Measurements from ENCODE around the gene PTTG1IP2. TPM values are rescaled to one million over a fixed set of nuclear protein-coding genes. Genes with fewer than 3 reads are reported as not detected.

PTTG1IP2 gene
- polyA plus RNA-seq, 2 of the 4 experiments (the other 2 are of a cell fraction) = not detected

DNA sequence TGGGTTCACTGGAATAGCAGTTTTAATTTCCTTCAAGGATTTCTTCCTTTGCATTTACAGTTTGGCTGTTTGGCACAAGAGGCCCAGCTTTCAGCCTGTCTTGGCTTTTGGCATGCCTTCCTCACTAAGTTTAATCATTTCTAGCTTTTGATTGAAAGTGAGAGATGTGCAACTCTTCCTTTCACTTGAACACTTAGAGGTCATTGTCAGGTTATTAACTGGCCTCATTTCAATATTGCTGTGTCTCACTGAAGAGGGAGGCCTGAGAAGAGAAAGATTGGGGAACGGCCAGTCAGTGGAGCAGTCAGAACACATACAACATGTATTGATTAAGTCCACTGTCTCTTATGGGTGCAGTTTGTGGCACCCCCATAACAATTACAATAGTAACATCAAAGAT is 33.9 kb downstream of the PTTG1IP2 start:
- Histone ChIP-seq H3K4me3 (no peak overlapping the region), H3K27ac (no peak overlapping the region), H3K9me3 (no peaks in the 10 kb centered on the region), H3K4me2 (no peak overlapping the region), H3K4me1 (no peaks in the 10 kb centered on the region)
- WGBS (ENCODE audit: missing lambda C conversion rate) = 11% methylated on average over 1 of the region's 1 CpG
- CTCF ChIA-PET = no interaction called here
- no peak for TF ChIP-seq HOXA7 (CRISPR knock-in tag; IDR thresholded peaks at IDR 0.05)
- no peak for TF ChIP-seq NR3C1 (IDR thresholded peaks at IDR 0.05)
- TF ChIP-seq, protein P1, sequence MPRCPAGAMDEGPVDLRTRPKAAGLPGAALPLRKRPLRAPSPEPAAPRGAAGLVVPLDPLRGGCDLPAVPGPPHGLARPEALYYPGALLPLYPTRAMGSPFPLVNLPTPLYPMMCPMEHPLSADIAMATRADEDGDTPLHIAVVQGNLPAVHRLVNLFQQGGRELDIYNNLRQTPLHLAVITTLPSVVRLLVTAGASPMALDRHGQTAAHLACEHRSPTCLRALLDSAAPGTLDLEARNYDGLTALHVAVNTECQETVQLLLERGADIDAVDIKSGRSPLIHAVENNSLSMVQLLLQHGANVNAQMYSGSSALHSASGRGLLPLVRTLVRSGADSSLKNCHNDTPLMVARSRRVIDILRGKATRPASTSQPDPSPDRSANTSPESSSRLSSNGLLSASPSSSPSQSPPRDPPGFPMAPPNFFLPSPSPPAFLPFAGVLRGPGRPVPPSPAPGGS (IDR thresholded peaks at IDR 0.05) = no peak
- TF ChIP-seq PHF8 (IDR thresholded peaks at IDR 0.05; ENCODE audit: borderline replicate concordance, low read depth) = no peak
- TF ChIP-seq POLR2AphosphoS2 (conservative IDR thresholded peaks at IDR 0.05; ENCODE audit: low read length) = no peak
- TF ChIP-seq SREBF2 (IDR thresholded peaks at IDR 0.05) = no peak
- no peak for TF ChIP-seq KDM1A (IDR thresholded peaks at IDR 0.05; ENCODE audit: low read depth)
- TF ChIP-seq CBX2 (IDR thresholded peaks at IDR 0.05; ENCODE audit: borderline replicate concordance, low read depth) = no peak
- no peak for TF ChIP-seq HOXB5 (CRISPR knock-in tag; IDR thresholded peaks at IDR 0.05)
- TF ChIP-seq, protein P2, sequence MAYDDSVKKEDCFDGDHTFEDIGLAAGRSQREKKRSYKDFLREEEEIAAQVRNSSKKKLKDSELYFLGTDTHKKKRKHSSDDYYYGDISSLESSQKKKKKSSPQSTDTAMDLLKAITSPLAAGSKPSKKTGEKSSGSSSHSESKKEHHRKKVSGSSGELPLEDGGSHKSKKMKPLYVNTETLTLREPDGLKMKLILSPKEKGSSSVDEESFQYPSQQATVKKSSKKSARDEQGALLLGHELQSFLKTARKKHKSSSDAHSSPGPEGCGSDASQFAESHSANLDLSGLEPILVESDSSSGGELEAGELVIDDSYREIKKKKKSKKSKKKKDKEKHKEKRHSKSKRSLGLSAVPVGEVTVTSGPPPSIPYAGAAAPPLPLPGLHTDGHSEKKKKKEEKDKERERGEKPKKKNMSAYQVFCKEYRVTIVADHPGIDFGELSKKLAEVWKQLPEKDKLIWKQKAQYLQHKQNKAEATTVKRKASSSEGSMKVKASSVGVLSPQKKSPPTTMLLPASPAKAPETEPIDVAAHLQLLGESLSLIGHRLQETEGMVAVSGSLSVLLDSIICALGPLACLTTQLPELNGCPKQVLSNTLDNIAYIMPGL (CRISPR knock-in tag; IDR thresholded peaks at IDR 0.05; ENCODE audit: borderline replicate concordance) = no peak
- TF ChIP-seq ESRRA (IDR thresholded peaks at IDR 0.05; ENCODE audit: borderline replicate concordance, low read length) = no peak
- TF ChIP-seq FOSB (CRISPR knock-in tag; IDR thresholded peaks at IDR 0.05) = no peak
- no peak for TF ChIP-seq EHF (CRISPR knock-in tag; IDR thresholded peaks at IDR 0.05)
- no peak for TF ChIP-seq ZNF302 (CRISPR knock-in tag; IDR thresholded peaks at IDR 0.05)
- TF ChIP-seq ZFP36 (IDR thresholded peaks at IDR 0.05; ENCODE audit: borderline replicate concordance, partially characterized antibody) = no peak
- no peak for TF ChIP-seq TP53 (CRISPR knock-in tag; IDR thresholded peaks at IDR 0.05)
- TF ChIP-seq, protein P3, sequence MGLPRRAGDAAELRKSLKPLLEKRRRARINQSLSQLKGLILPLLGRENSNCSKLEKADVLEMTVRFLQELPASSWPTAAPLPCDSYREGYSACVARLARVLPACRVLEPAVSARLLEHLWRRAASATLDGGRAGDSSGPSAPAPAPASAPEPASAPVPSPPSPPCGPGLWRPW (IDR thresholded peaks at IDR 0.05) = no peak
- TF ChIP-seq, protein P4, sequence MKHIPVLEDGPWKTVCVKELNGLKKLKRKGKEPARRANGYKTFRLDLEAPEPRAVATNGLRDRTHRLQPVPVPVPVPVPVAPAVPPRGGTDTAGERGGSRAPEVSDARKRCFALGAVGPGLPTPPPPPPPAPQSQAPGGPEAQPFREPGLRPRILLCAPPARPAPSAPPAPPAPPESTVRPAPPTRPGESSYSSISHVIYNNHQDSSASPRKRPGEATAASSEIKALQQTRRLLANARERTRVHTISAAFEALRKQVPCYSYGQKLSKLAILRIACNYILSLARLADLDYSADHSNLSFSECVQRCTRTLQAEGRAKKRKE (CRISPR knock-in tag; IDR thresholded peaks at IDR 0.05; ENCODE audit: low read depth) = no peak
- TF ChIP-seq GATA3 (IDR thresholded peaks at IDR 0.05; ENCODE audit: borderline replicate concordance) = no peak
- TF ChIP-seq, protein P5, sequence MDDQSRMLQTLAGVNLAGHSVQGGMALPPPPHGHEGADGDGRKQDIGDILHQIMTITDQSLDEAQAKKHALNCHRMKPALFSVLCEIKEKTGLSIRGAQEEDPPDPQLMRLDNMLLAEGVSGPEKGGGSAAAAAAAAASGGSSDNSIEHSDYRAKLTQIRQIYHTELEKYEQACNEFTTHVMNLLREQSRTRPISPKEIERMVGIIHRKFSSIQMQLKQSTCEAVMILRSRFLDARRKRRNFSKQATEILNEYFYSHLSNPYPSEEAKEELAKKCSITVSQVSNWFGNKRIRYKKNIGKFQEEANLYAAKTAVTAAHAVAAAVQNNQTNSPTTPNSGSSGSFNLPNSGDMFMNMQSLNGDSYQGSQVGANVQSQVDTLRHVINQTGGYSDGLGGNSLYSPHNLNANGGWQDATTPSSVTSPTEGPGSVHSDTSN (IDR thresholded peaks at IDR 0.05) = no peak
- POLR2A ChIA-PET = no interaction called here
- no peak for DNase-seq (ENCODE audit: low read depth in 1 of 2, low spot score in 1 of 2)
- no peak for ATAC-seq
- FAIRE-seq = no peak

DNA sequence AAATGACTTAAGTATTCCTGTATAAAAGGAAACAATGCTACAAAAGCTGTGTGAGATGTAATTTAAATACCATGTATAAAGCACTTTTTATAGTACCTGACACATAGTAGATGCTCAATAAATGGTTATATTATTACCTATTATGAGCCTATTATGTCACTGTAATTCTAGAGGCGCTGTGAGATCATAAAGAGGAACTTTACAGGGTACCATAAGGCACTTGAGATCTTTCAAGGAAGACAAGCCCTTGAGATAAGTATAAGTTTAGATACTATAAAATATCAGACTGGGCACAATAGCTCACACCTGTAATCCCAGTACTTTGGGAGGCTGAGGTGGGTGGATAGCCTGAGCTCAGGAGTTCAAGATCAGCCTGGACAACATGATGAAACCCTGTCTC is 38.3 kb downstream of the PTTG1IP2 start:
- DNase-seq (ENCODE audit: low read depth in 1 of 2, low spot score in 1 of 2) (no peak), FAIRE-seq (no peak), ATAC-seq (no peak)
- no peak overlapping the region for H3K4me3 ChIP-seq
- H3K4me2 ChIP-seq = no peak overlapping the region
- no peaks in the 10 kb centered on the region for H3K4me1 ChIP-seq
- H3K9me3 ChIP-seq = no peaks in the 10 kb centered on the region
- WGBS (ENCODE audit: missing lambda C conversion rate) = 0% methylated on average over 1 of the region's 1 CpG
- no peak overlapping the region for H3K27ac ChIP-seq
- CTCF ChIA-PET = no interaction called here
- POLR2A ChIA-PET = no interaction called here
- TF ChIP-seq EHMT2 (IDR thresholded peaks at IDR 0.05; ENCODE audit: low read depth) (no peak), POLR2AphosphoS2 (conservative IDR thresholded peaks at IDR 0.05; ENCODE audit: low read length) (no peak), JUNB (IDR thresholded peaks at IDR 0.05) (no peak), PHF8 (IDR thresholded peaks at IDR 0.05; ENCODE audit: borderline replicate concordance, low read depth) (no peak), CBX2 (IDR thresholded peaks at IDR 0.05; ENCODE audit: borderline replicate concordance, low read depth) (no peak), ZFP36 (IDR thresholded peaks at IDR 0.05; ENCODE audit: borderline replicate concordance, partially characterized antibody) (no peak), TFCP2L1 (CRISPR knock-in tag; IDR thresholded peaks at IDR 0.05) (no peak), FOSB (CRISPR knock-in tag; IDR thresholded peaks at IDR 0.05) (no peak), NR3C1 (IDR thresholded peaks at IDR 0.05) (no peak), ZC3H11A (IDR thresholded peaks at IDR 0.05) (no peak), SMC3 (IDR thresholded peaks at IDR 0.05) (no peak), MAFK (IDR thresholded peaks at IDR 0.05; ENCODE audit: partially characterized antibody) (no peak), ESRRA (IDR thresholded peaks at IDR 0.05; ENCODE audit: borderline replicate concordance, low read length) (no peak), MYC (IDR thresholded peaks at IDR 0.05; ENCODE audit: borderline replicate concordance, low read length) (no peak)
- TF ChIP-seq, protein P5 (IDR thresholded peaks at IDR 0.05) = no peak
- TF ChIP-seq, protein P3 (IDR thresholded peaks at IDR 0.05) = no peak

All from A549 (cell line).